GM21367 (cell line): ENCODE measurements around the gene FAM83B.
"Not testable (repeated sequence)": the region's sequence is repeated elsewhere in the genome, so short reads cannot be mapped to it uniquely, and the experiment has no call there.

ENCODE experiments used
- ATAC-seq: cut with Tn5 transposase; IDR thresholded peaks from one replicate; pipeline ENCODE4 v1.9.1; 2021; ENCODE audit not compliant: unreplicated experiment

The FAM83B gene

GRCh38 chr6:54897462-54898189 lies 51.1 kb downstream of the FAM83B start:
- ATAC-seq: no peak

GRCh38 chr6:54898767-54899166 lies 52.2 kb downstream of the FAM83B start:
- ATAC-seq: no peak

GRCh38 chr6:54899442-54899841 lies 52.9 kb downstream of the FAM83B start:
- no peak for ATAC-seq

GRCh38 chr6:54899986-54900385 lies 53.4 kb downstream of the FAM83B start:
- ATAC-seq: no peak

GRCh38 chr6:54900666-54901065 lies 54.1 kb downstream of the FAM83B start:
- ATAC-seq: no peak

- ATAC-seq: no peak
Measured at GRCh38 chr6:54903884-54904283, 57.3 kb downstream of the FAM83B start.

GRCh38 chr6:54907355-54907754 lies 60.8 kb downstream of the FAM83B start:
- ATAC-seq: no peak

- no peak for ATAC-seq
Measured at GRCh38 chr6:54909184-54909583, 62.6 kb downstream of the FAM83B start.

GRCh38 chr6:54910431-54910884 lies 63.9 kb downstream of the FAM83B start:
- no peak for ATAC-seq

- ATAC-seq: no peak
Measured at GRCh38 chr6:54910921-54911320, 64.3 kb downstream of the FAM83B start.

GRCh38 chr6:54913211-54913610 lies 66.6 kb downstream of the FAM83B start:
- no peak for ATAC-seq

- ATAC-seq: no peak
Measured at GRCh38 chr6:54916858-54917257, 70.3 kb downstream of the FAM83B start.

GRCh38 chr6:54920628-54921027 lies 74.1 kb downstream of the FAM83B start:
- no peak for ATAC-seq

- ATAC-seq: no peak
Measured at GRCh38 chr6:54921891-54922290, 75.3 kb downstream of the FAM83B start.

GRCh38 chr6:54929245-54929909 lies 82.8 kb downstream of the FAM83B start:
- ATAC-seq: no peak

GRCh38 chr6:54932622-54933021 lies 86.1 kb downstream of the FAM83B start:
- no peak for ATAC-seq

- no peak for ATAC-seq
Measured at GRCh38 chr6:54935739-54936138, 89.2 kb downstream of the FAM83B start.

GRCh38 chr6:54937371-54937770 lies 90.8 kb downstream of the FAM83B start:
- ATAC-seq: no peak

GRCh38 chr6:54957698-54958097 lies 111.1 kb downstream of the FAM83B start:
- no peak for ATAC-seq

- no peak for ATAC-seq
Measured at GRCh38 chr6:54958446-54958845, 111.9 kb downstream of the FAM83B start.

- ATAC-seq: no peak
Measured at GRCh38 chr6:54959820-54960219, 113.2 kb downstream of the FAM83B start.

GRCh38 chr6:54961372-54961771 lies 114.8 kb downstream of the FAM83B start:
- not testable (repeated sequence) for ATAC-seq

GRCh38 chr6:54970337-54970736 lies 123.8 kb downstream of the FAM83B start:
- ATAC-seq: no peak
